ENCODE data around the gene NTN5.

Gene NTN5

GRCh38 chr19:48674216-48674809 lies 1.5 kb upstream of the NTN5 start:
- TF ChIP-seq CTCF (conservative IDR thresholded peaks at IDR 0.05; ENCODE audit: low read depth, low read length), result no peak
- DNase-seq (ENCODE audit: low read depth), result no peak
- H3K4me3 ChIP-seq (ENCODE audit: low read depth, low read length), result no peak overlapping the region

GRCh38 chr19:48673436-48674100 lies 751 bp upstream of the NTN5 start:
- no peak for TF ChIP-seq CTCF (conservative IDR thresholded peaks at IDR 0.05; ENCODE audit: low read depth, low read length)
- no peak for DNase-seq (ENCODE audit: low read depth)
- no peak overlapping the region for H3K4me3 ChIP-seq (ENCODE audit: low read depth, low read length)

GRCh38 chr19:48671446-48671995 lies 1.3 kb downstream of the NTN5 start:
- DNase-seq (ENCODE audit: low read depth), result no peak
- no peak overlapping the region for H3K4me3 ChIP-seq (ENCODE audit: low read depth, low read length)
- no peak for TF ChIP-seq CTCF (conservative IDR thresholded peaks at IDR 0.05; ENCODE audit: low read depth, low read length)

GRCh38 chr19:48670699-48671445 lies 1.9 kb downstream of the NTN5 start:
- H3K4me3 ChIP-seq (ENCODE audit: low read depth, low read length), result no peak overlapping the region
- no peak for TF ChIP-seq CTCF (conservative IDR thresholded peaks at IDR 0.05; ENCODE audit: low read depth, low read length)
- no peak for DNase-seq (ENCODE audit: low read depth)

GRCh38 chr19:48669903-48670668 lies 2.7 kb downstream of the NTN5 start:
- no peak for TF ChIP-seq CTCF (conservative IDR thresholded peaks at IDR 0.05; ENCODE audit: low read depth, low read length)
- no peak for DNase-seq (ENCODE audit: low read depth)
- no peak overlapping the region for H3K4me3 ChIP-seq (ENCODE audit: low read depth, low read length)

GRCh38 chr19:48668761-48669160 lies 4.1 kb downstream of the NTN5 start:
- H3K4me3 ChIP-seq (ENCODE audit: low read depth, low read length), result no peak overlapping the region
- TF ChIP-seq CTCF (conservative IDR thresholded peaks at IDR 0.05; ENCODE audit: low read depth, low read length), result no peak
- no peak for DNase-seq (ENCODE audit: low read depth)
